Measurements from ENCODE around the gene HPCA. TPM values are rescaled to one million over a fixed set of nuclear protein-coding genes. Genes with fewer than 3 reads are reported as not detected.

The HPCA gene
- total RNA-seq, 1 donor from 2014 or later: not detected

DNA sequence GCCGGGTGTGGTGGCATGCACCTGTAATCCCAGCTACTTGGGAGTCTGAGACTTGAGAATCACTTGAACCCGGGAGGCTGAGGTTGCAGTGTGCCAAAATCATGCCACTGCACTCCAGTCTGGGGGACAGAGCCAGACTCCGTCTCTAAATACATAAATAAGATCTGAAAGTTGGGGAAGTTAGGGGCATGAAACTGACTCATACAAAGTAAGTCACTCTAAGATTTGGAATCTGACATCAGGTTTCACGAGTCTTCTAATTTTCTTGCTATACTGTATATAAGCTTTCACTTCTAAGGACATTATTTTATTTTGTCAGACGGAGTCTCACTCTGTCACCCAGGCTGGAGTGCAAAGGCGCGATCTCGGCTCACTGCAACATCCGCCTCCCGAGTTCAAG, 48.2 kb downstream of the HPCA start:
- DNase-seq: no peak

GRCh38 chr1:32937061-32937460, 50.8 kb downstream of the HPCA start:
- DNase-seq: no peak

DNA sequence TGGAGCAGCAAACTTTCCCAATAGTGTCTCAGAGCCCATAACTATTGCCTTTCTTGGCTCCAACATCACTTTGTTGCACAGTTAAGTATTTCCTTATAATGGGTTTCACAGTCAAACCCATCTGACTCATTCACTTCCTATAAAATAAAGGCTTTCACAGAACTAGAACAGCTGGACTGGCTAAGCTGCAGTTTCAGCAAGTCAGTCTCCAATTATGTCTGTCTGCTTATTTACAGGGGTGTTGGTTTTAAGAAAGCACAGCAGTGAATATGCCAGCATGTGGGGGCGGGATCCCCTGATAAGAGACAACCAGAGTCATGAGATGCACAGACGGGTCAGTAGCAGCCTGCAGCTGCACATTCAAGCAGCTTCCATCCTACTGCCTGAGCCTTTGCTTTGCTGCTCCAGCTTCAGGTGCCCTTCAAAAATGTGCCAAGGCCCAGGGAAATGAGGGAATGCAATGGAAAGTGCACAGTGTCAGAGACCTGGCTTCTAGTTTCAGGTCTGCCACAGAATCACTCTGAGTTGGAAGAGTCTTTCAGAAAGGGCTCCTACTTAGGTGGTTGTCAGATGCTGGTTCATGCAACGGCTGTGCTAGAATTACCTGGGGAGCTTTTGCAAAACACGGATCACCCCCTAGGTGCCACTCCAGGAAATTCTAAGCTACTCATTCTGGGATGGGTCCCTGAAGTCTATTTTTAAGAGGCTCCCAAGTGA, 53.5 kb downstream of the HPCA start:
- DNase-seq: peak; percentile 38

- DNase-seq: no peak
Observed at GRCh38 chr1:32944180-32944579, 57.9 kb downstream of the HPCA start.

Other genes with a start within 250 kb of the HPCA start
- 20.3 TPM for gene ZBTB8OS, start 235.9 kb upstream of the HPCA start, total RNA-seq
- 109 TPM for gene RBBP4, start 235.3 kb upstream of the HPCA start, total RNA-seq
- 9.3 TPM for gene SYNC, start 183.7 kb upstream of the HPCA start, total RNA-seq
- gene YARS1, start 69.1 kb upstream of the HPCA start, total RNA-seq: 45.4 TPM
- 29.7 TPM for gene S100PBP, start 68.8 kb upstream of the HPCA start, total RNA-seq
- 25.4 TPM for gene FNDC5, start 15.6 kb upstream of the HPCA start, total RNA-seq
- gene TMEM54, start 14.9 kb downstream of the HPCA start, total RNA-seq: 18.3 TPM
- 9.7 TPM for gene RNF19B, start 78.3 kb downstream of the HPCA start, total RNA-seq
- 65.9 TPM for gene AK2, start 150.4 kb downstream of the HPCA start, total RNA-seq
- 10.4 TPM for gene AZIN2, start 194.7 kb downstream of the HPCA start, total RNA-seq

Data from skin of body (tissue), 2 donors.